GM18505 (cell line): ENCODE results near the gene CARHSP1.
"Not testable (repeated sequence)": the region's sequence is repeated elsewhere in the genome, so short reads cannot be mapped to it uniquely, and the experiment has no call there.

Source experiments
- ATAC-seq: cut with Tn5 transposase; IDR thresholded peaks from one replicate; pipeline ENCODE4 v1.9.1; 2021; ENCODE audit not compliant: unreplicated experiment
- POLR2A ChIP-seq: IDR thresholded peaks from 4 replicates; pipeline ENCODE4 v1.6.1; 2011; ENCODE audit warnings: borderline replicate concordance; ENCODE audit not compliant: insufficient read depth, insufficient read length; ENCODE audit errors: extremely low read depth

CARHSP1 gene

DNA sequence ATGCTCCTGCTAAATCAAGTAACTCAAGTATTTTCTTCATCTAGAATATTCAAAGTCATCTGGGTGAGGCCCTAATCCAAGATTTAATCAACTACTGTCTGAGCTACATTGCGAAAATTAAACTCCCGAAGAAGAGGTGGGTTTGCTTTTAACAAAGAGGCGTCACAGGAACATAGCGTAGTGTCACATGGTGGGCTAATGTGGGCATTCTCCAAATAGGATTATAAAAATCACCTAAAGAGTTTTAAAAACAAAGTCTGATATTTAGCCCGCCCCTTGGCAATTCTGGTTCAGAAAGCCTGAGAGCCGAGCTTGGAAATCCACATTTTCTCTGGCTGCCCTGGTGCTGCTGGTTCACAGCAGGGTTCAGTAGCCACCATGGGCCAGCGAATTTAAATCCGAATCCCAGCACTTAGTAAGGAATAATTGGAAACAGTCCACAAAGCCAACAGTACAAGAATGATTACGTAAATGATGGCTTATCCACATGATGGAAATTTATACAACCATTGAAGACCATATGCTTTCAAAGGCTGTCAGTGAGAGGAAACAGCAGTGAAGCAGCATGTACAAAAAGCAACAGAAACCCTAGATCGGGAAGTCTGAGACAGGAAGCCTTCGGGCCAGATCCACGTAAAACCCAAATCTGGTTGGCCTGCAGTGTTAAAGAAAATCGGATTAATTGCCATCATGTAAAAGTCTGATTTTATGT is 62.4 kb downstream of the CARHSP1 start:
- TF ChIP-seq POLR2A: no peak
- no peak for ATAC-seq

DNA sequence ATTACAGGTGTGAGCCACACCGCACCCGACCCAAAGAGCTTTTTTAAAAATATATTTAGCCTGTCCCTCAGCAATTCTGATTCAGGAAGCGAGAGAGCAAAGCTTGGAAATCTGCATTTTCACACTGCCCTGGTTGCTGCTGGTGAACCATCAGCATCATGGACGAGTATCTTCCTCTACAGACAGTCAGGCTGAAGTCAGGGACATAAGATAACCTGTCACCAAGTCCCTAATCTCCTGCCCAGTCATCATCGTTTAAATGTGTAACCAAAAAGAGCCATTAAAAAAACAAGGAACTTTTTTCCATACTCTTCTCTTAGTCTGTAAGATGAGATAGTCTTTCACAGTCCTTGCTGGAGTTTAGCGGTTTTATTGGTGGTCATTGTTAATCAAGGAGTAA is 64.5 kb downstream of the CARHSP1 start:
- no peak for TF ChIP-seq POLR2A
- ATAC-seq: no peak

DNA sequence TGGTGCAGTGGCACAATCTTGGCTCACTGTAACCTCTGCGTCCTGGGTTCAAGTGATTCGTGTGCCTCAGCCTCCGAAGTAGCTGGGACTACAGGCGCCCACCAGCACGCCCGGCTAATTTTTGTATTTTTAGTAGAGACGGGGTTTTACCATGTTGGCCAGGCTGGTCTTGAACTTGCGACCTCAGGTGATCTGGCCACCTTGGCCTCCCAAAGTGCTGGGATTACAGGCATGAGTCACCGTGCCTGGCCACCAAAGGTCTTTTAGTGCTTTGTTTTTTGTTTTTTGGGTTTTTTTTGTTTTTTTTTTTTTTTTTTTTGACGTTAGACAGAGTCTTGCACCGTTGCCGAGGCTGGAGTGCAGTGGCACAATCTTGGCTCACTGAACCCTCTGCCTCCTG is 65.1 kb downstream of the CARHSP1 start:
- not testable (repeated sequence) for ATAC-seq
